GM12878 (cell line): ENCODE measurements around the gene SOX5. TPM values are rescaled to one million over a fixed set of nuclear protein-coding genes. Genes with fewer than 3 reads are reported as not detected.

Experiments
- ATAC-seq: fragments of 200-7000 bp; cut with Tn5 transposase; 3 replicates; pipeline ENCODE4 v1.9.1; 2020; ENCODE audit warnings: mild to moderate bottlenecking, moderate library complexity
- BruUV-seq: library from RNA; stranded (reverse); fragments of 400-500 nt; replicated peaks from 2 replicates; lab custom pipeline; 2021; lab: Mats Ljungman, UMichigan
- CTCF ChIA-PET: fragments of 300-600 bp; sonication (Branson Sonifier 250); formaldehyde crosslinking; extraction: SDS; loops from one replicate; lab custom pipeline; 2021; ENCODE audit warnings: inconsistent platforms; lab: Yijun Ruan, JAX
- POLR2A ChIA-PET: fragments of 350-600 bp; formaldehyde crosslinking; extraction: SDS; loops from one replicate; lab custom pipeline; 2021; ENCODE audit warnings: inconsistent platforms; lab: Charles Lee
- RAD21 ChIA-PET: fragments of 300-600 bp; sonication (Branson Sonifier 250); formaldehyde crosslinking; loops from one replicate; lab custom pipeline; 2023; ENCODE audit warnings: antibody characterized with exemption; ENCODE audit not compliant: unreplicated experiment; lab: Charles Lee
- SMC1A ChIA-PET: fragments of 300-600 bp; sonication (Branson Sonifier 250); formaldehyde crosslinking; loops from one replicate; lab custom pipeline; 2023; ENCODE audit not compliant: unreplicated experiment, uncharacterized antibody; lab: Charles Lee
- DNase-seq: peaks from one replicate; pipeline ENCODE4 v3.0.0-alpha.2; 2011; ENCODE audit warnings: low read depth, low spot score
- FAIRE-seq: peaks from 3 replicates; lab custom pipeline; 2011; peaks lifted over from hg19 to GRCh38; lab: Jason Lieb, UNC
- H2AFZ ChIP-seq: 2 replicates; pipeline ENCODE4 v1.6.0; 2011; ENCODE audit warnings: low read depth, low read length, control low read depth; ENCODE audit not compliant: control insufficient read depth
- H3K27ac ChIP-seq: 2 replicates; pipeline ENCODE4 v1.5.1; 2011; ENCODE audit warnings: control low read depth; ENCODE audit not compliant: control insufficient read depth, insufficient read depth
- H3K27me3 ChIP-seq, 2 experiments: replicated peaks in 1 of 2; 2 replicates each; pipeline versions ENCODE4 v1.6.0 to v1.6.1; 2011; ENCODE audit warnings: low read length in 1 of 2; ENCODE audit not compliant: control insufficient read depth in 2 of 2, insufficient read depth in 2 of 2
- H3K36me3 ChIP-seq, 2 experiments: 2 replicates each; pipeline ENCODE4 v1.5.1; 2011; ENCODE audit warnings: low read length in 1 of 2; ENCODE audit not compliant: control insufficient read depth in 2 of 2, insufficient read depth in 2 of 2
- H3K4me1 ChIP-seq: 2 replicates; pipeline ENCODE4 v1.6.1; 2011; ENCODE audit warnings: mild to moderate bottlenecking, low read length, moderate library complexity, mixed read lengths; ENCODE audit not compliant: control insufficient read depth, insufficient read depth
- H3K4me2 ChIP-seq: 2 replicates; pipeline ENCODE4 v1.6.0; 2011; ENCODE audit warnings: control low read depth; ENCODE audit not compliant: control insufficient read depth, insufficient read depth
- H3K4me3 ChIP-seq: fragments of 200-600 bp; sonication (generic); 2 replicates; pipeline ENCODE4 v1.5.1; 2016
- H3K79me2 ChIP-seq: 2 replicates; pipeline ENCODE4 v1.6.0; 2011; ENCODE audit warnings: low read length; ENCODE audit not compliant: control insufficient read depth, insufficient read depth
- H3K9ac ChIP-seq: 2 replicates; pipeline ENCODE4 v1.8.0; 2011; ENCODE audit warnings: low read length, control low read depth, mixed read lengths; ENCODE audit not compliant: control insufficient read depth, insufficient read depth
- H3K9me3 ChIP-seq: replicated peaks from 3 replicates; pipeline ENCODE4 v1.5.1; 2011; ENCODE audit warnings: mild to moderate bottlenecking, low read length; ENCODE audit not compliant: control insufficient read depth, insufficient read depth
- H4K20me1 ChIP-seq: 2 replicates; pipeline ENCODE4 v1.6.0; 2011; ENCODE audit not compliant: control insufficient read depth, insufficient read depth
- BCL3 ChIP-seq: IDR thresholded peaks from 2 replicates; pipeline ENCODE4 v1.6.1; 2011; ENCODE audit warnings: borderline replicate concordance, low read depth, mild to moderate bottlenecking, moderate library complexity, low read length; ENCODE audit not compliant: insufficient read depth, poor library complexity, severe bottlenecking
- BHLHE40 ChIP-seq, 2 experiments: fragments of 450-650 bp in 1 of 2; IDR thresholded peaks; 2 replicates each; pipeline ENCODE4 v1.6.1; 2011 to 2017; ENCODE audit warnings: low read depth in 2 of 2, borderline replicate concordance in 1 of 2, improper control_type of control experiment in 1 of 2, low read length in 1 of 2, mild to moderate bottlenecking in 1 of 2
- IRF4 ChIP-seq: IDR thresholded peaks from 2 replicates; pipeline ENCODE4 v1.6.1; 2011; ENCODE audit warnings: low read depth, low read length
- NKRF ChIP-seq: fragments of 450-650 bp; conservative IDR thresholded peaks from 2 replicates; pipeline ENCODE4 v1.6.1; 2017; ENCODE audit warnings: mild to moderate bottlenecking, moderate library complexity
- NR2C2 ChIP-seq: IDR thresholded peaks from 2 replicates; pipeline ENCODE4 v1.6.1; 2011; ENCODE audit warnings: borderline replicate concordance, low read depth; ENCODE audit not compliant: control insufficient read depth, insufficient read length
- RELB ChIP-seq: fragments of 450-650 bp; IDR thresholded peaks from 2 replicates; pipeline ENCODE4 v1.6.1; 2017; ENCODE audit warnings: low read depth, mild to moderate bottlenecking, moderate library complexity
- RFX5 ChIP-seq: IDR thresholded peaks from 2 replicates; pipeline ENCODE4 v1.6.1; 2011; ENCODE audit warnings: low read depth, low read length, improper control_type of control experiment
- TCF12 ChIP-seq: IDR thresholded peaks from 2 replicates; pipeline ENCODE4 v1.6.1; 2011; ENCODE audit warnings: low read depth, mild to moderate bottlenecking, low read length
- ZNF24 ChIP-seq: fragments of 450-650 bp; IDR thresholded peaks from 2 replicates; pipeline ENCODE4 v1.6.1; 2017; ENCODE audit warnings: antibody characterized with exemption, mild to moderate bottlenecking
- WGBS: methylation state at CpG from one replicate; pipeline ENCODE4 v1.1.6; 2016; ENCODE audit warnings: low lambda C conversion rate; ENCODE audit not compliant: insufficient replicate concordance, insufficient coverage; ENCODE audit errors: missing lambda C conversion rate; 5-methylcytosine and 5-hydroxymethylcytosine counted together
- in situ Hi-C: fragments of 300-500 bp; cut with MboI; formaldehyde crosslinking; loops from 9 replicates; pipeline ENCODE4 v1.14.3; 2018; ENCODE audit warnings: mixed read lengths
- intact Hi-C: fragments of 100-400 bp; cut with micrococcal nuclease; formaldehyde crosslinking; loops from one replicate; pipeline ENCODE4 v1.14.2; 2022; ENCODE audit not compliant: unreplicated experiment
- polyA plus RNA-seq, 11 experiments: library from polyadenylated mRNA; depleted of rRNA in 4 of 11; unstranded in 6 of 11; stranded (reverse) in 5 of 11; fragments of >200 nt; fragmentation: Nextera tagmentation in 4 of 11; fragmentation: Illumina TruSeq in 1 of 11; extraction: Ambion mirVana in 4 of 11; extraction: Trizol in 1 of 11; gene quantifications; 1 replicate in 1 of 11; 2 replicates in 10 of 11; pipeline versions ENCODE4 v1.2.1 to v1.2.3, GENCODE V29; 2011 to 2016; ENCODE audit warnings: inconsistent platforms in 2 of 11, missing spikeins in 2 of 11, low read depth in 1 of 11
- total RNA-seq, 4 experiments: library from RNA; depleted of rRNA in 3 of 4; stranded (reverse); fragments of >200 nt in 3 of 4; fragmentation: Illumina TruSeq in 1 of 4; extraction: Trizol in 1 of 4; gene quantifications; 2 replicates each; pipeline versions ENCODE4 v1.2.1 to v1.2.3, GENCODE V29; 2013 to 2021
- TF ChIP-seq, protein P1 (sequence below): fragments of 450-650 bp; IDR thresholded peaks from 2 replicates; pipeline ENCODE4 v1.6.1; 2017; ENCODE audit warnings: mild to moderate bottlenecking

Gene SOX5
- total and polyA plus RNA-seq, 10 of the 15 experiments (the other 5 are each of a cell fraction or from before 2014, with no cell fraction given), result 0.08 to 1.0 (median 0.24) TPM

- WGBS, result 24% methylated on average over 5 of the region's 5 CpGs
- FAIRE-seq, result no peak
- H3K4me3 ChIP-seq, result no peak overlapping the region
- H3K4me1 ChIP-seq, result no peaks in the 10 kb centered on the region
- ATAC-seq, result no peak
- no peak for DNase-seq
- no TSS peak for BruUV-seq
- TF ChIP-seq NKRF, result no peak
- TF ChIP-seq, protein P1, sequence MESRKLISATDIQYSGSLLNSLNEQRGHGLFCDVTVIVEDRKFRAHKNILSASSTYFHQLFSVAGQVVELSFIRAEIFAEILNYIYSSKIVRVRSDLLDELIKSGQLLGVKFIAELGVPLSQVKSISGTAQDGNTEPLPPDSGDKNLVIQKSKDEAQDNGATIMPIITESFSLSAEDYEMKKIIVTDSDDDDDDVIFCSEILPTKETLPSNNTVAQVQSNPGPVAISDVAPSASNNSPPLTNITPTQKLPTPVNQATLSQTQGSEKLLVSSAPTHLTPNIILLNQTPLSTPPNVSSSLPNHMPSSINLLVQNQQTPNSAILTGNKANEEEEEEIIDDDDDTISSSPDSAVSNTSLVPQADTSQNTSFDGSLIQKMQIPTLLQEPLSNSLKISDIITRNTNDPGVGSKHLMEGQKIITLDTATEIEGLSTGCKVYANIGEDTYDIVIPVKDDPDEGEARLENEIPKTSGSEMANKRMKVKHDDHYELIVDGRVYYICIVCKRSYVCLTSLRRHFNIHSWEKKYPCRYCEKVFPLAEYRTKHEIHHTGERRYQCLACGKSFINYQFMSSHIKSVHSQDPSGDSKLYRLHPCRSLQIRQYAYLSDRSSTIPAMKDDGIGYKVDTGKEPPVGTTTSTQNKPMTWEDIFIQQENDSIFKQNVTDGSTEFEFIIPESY, result no peak
- no peak for TF ChIP-seq TCF12
- no peak for TF ChIP-seq RFX5
- TF ChIP-seq BCL3, result no peak
- no peak for TF ChIP-seq IRF4
- no peak for TF ChIP-seq NR2C2
- no peak for TF ChIP-seq BHLHE40 (IDR thresholded peaks at IDR 0.05; ENCODE audit: borderline replicate concordance in 1 of 2, low read depth in 2 of 2, low read length in 1 of 2)
- TF ChIP-seq RELB, result no peak
- TF ChIP-seq ZNF24, result no peak
- H3K4me2 ChIP-seq, result no peak overlapping the region
- SMC1A ChIA-PET, result no interaction called here
- POLR2A ChIA-PET, result no interaction called here
- no peak overlapping the region for H3K27ac ChIP-seq
- RAD21 ChIA-PET, result no interaction called here
- H3K9me3 ChIP-seq, result no peaks in the 10 kb centered on the region
- in situ Hi-C loops (no loop called here), intact Hi-C loops (no loop called here)
- H3K36me3 ChIP-seq, result no peaks in the 10 kb centered on the region
- no peaks in the 10 kb centered on the region for H3K27me3 ChIP-seq
- no peak overlapping the region for H3K9ac ChIP-seq
- H2AFZ ChIP-seq, result no peak overlapping the region
- H4K20me1 ChIP-seq, result no peaks in the 10 kb centered on the region
- H3K79me2 ChIP-seq, result no peaks in the 10 kb centered on the region
- CTCF ChIA-PET, result interaction anchor here (1.2 kb wide), 1 partner anchor 17 kb away, joined by 3 read pairs; no protein-coding TSS in a partner anchor
These were observed 60.9 kb downstream of the SOX5 start for GRCh38 chr12:23888396-23889068.
